ENCODE data around the gene DIPK1B.

DIPK1B gene

GRCh38 chr9:136666372-136667213 is 45.8 kb upstream of the DIPK1B start:
- no peak overlapping the region for H3K4me3 ChIP-seq (ENCODE audit: low read depth, low read length)
- TF ChIP-seq CTCF (IDR thresholded peaks at IDR 0.05; ENCODE audit: low read depth, low read length) = no peak
- in situ Hi-C loops (cut with HindIII; ENCODE audit: low sequenced_read_pairs) = no loop called here
- DNase-seq (ENCODE audit: low read depth, low spot score) = no peak

GRCh38 chr9:136667214-136667939 is 45.0 kb upstream of the DIPK1B start:
- no peak for DNase-seq (ENCODE audit: low read depth, low spot score)
- TF ChIP-seq CTCF (IDR thresholded peaks at IDR 0.05; ENCODE audit: low read depth, low read length) = no peak
- H3K4me3 ChIP-seq (ENCODE audit: low read depth, low read length) = no peak overlapping the region
- in situ Hi-C loops (cut with HindIII; ENCODE audit: low sequenced_read_pairs) = no loop called here

- no peak for DNase-seq (ENCODE audit: low read depth, low spot score)
- in situ Hi-C loops (cut with HindIII; ENCODE audit: low sequenced_read_pairs) = no loop called here
- TF ChIP-seq CTCF (IDR thresholded peaks at IDR 0.05; ENCODE audit: low read depth, low read length) = no peak
- no peak overlapping the region for H3K4me3 ChIP-seq (ENCODE audit: low read depth, low read length)
Observed at GRCh38 chr9:136667940-136668760, 44.2 kb upstream of the DIPK1B start.

- TF ChIP-seq CTCF (IDR thresholded peaks at IDR 0.05; ENCODE audit: low read depth, low read length) = no peak
- in situ Hi-C loops (cut with HindIII; ENCODE audit: low sequenced_read_pairs) = no loop called here
- H3K4me3 ChIP-seq (ENCODE audit: low read depth, low read length) = no peak overlapping the region
- DNase-seq (ENCODE audit: low read depth, low spot score) = no peak
Observed at GRCh38 chr9:136668983-136669790, 43.2 kb upstream of the DIPK1B start.

- no peak overlapping the region for H3K4me3 ChIP-seq (ENCODE audit: low read depth, low read length)
- no peak for TF ChIP-seq CTCF (IDR thresholded peaks at IDR 0.05; ENCODE audit: low read depth, low read length)
- in situ Hi-C loops (cut with HindIII; ENCODE audit: low sequenced_read_pairs) = no loop called here
- DNase-seq (ENCODE audit: low read depth, low spot score) = no peak
Observed at GRCh38 chr9:136669791-136670464, 42.4 kb upstream of the DIPK1B start.

All from astrocyte of the spinal cord (primary cell).